ENCODE data around the gene KLHDC7A. TPM values are rescaled to one million over a fixed set of nuclear protein-coding genes. Genes with fewer than 3 reads are reported as not detected.

Gene KLHDC7A
- total RNA-seq, 2 donors from 2014 or later = not detected

- ATAC-seq (ENCODE audit: insufficient number of reproducible peaks, low FRiP score, low read depth) (no peak), DNase-seq (ENCODE audit: low spot score) (no peak)
- H3K27me3 ChIP-seq (replicated peaks; ENCODE audit: insufficient read depth) = no peaks in the 10 kb centered on the region
- no peak for TF ChIP-seq CTCF (IDR thresholded peaks at IDR 0.05)
- H3K27ac ChIP-seq = no peak overlapping the region
- H3K4me3 ChIP-seq = no peak overlapping the region
- no peaks in the 10 kb centered on the region for H3K36me3 ChIP-seq
- H3K4me1 ChIP-seq (ENCODE audit: control insufficient read depth in 1 of 2, low read depth in 2 of 2) = no peaks in the 10 kb centered on the region
- H3K9me3 ChIP-seq = peaks cover 13% of the 10 kb centered on the region
These were observed 34.5 kb downstream of the KLHDC7A start for GRCh38 chr1:18515120-18515667.

GRCh38 chr1:18516473-18516872 lies 35.7 kb downstream of the KLHDC7A start:
- Histone ChIP-seq H3K36me3 (no peaks in the 10 kb centered on the region), H3K27me3 (replicated peaks; ENCODE audit: insufficient read depth) (no peaks in the 10 kb centered on the region), H3K4me1 (ENCODE audit: control insufficient read depth in 1 of 2, low read depth in 2 of 2) (no peaks in the 10 kb centered on the region), H3K27ac (no peak overlapping the region), H3K9me3 (peaks cover 13% of the 10 kb centered on the region), H3K4me3 (no peak overlapping the region)
- no peak for DNase-seq (ENCODE audit: low spot score)
- no peak for ATAC-seq (ENCODE audit: insufficient number of reproducible peaks, low FRiP score, low read depth)
- no peak for TF ChIP-seq CTCF (IDR thresholded peaks at IDR 0.05)

- no peak for DNase-seq (ENCODE audit: low spot score)
- H3K4me3 ChIP-seq = no peak overlapping the region
- H3K4me1 ChIP-seq (ENCODE audit: control insufficient read depth in 1 of 2, low read depth in 2 of 2) = no peaks in the 10 kb centered on the region
- no peaks in the 10 kb centered on the region for H3K9me3 ChIP-seq
- ATAC-seq (ENCODE audit: insufficient number of reproducible peaks, low FRiP score, low read depth) = no peak
- no peaks in the 10 kb centered on the region for H3K27me3 ChIP-seq (replicated peaks; ENCODE audit: insufficient read depth)
- no peaks in the 10 kb centered on the region for H3K36me3 ChIP-seq
- TF ChIP-seq CTCF (IDR thresholded peaks at IDR 0.05) = no peak
- H3K27ac ChIP-seq = no peak overlapping the region
These were observed 45.9 kb downstream of the KLHDC7A start for GRCh38 chr1:18526436-18527275.

GRCh38 chr1:18527514-18527913 lies 46.8 kb downstream of the KLHDC7A start:
- H3K27me3 ChIP-seq (replicated peaks; ENCODE audit: insufficient read depth) = no peaks in the 10 kb centered on the region
- no peak overlapping the region for H3K4me3 ChIP-seq
- no peak overlapping the region for H3K27ac ChIP-seq
- no peaks in the 10 kb centered on the region for H3K9me3 ChIP-seq
- ATAC-seq (ENCODE audit: insufficient number of reproducible peaks, low FRiP score, low read depth) = no peak
- DNase-seq (ENCODE audit: low spot score) = no peak
- TF ChIP-seq CTCF (IDR thresholded peaks at IDR 0.05) = no peak
- no peaks in the 10 kb centered on the region for H3K36me3 ChIP-seq
- H3K4me1 ChIP-seq (ENCODE audit: control insufficient read depth in 1 of 2, low read depth in 2 of 2) = no peaks in the 10 kb centered on the region

- no peaks in the 10 kb centered on the region for H3K4me1 ChIP-seq (ENCODE audit: control insufficient read depth in 1 of 2, low read depth in 2 of 2)
- no peak for DNase-seq (ENCODE audit: low spot score)
- ATAC-seq (ENCODE audit: insufficient number of reproducible peaks, low FRiP score, low read depth) = no peak
- no peak for TF ChIP-seq CTCF (IDR thresholded peaks at IDR 0.05)
- no peak overlapping the region for H3K4me3 ChIP-seq
- H3K9me3 ChIP-seq = no peaks in the 10 kb centered on the region
- H3K27ac ChIP-seq = no peak overlapping the region
- H3K27me3 ChIP-seq (replicated peaks; ENCODE audit: insufficient read depth) = no peaks in the 10 kb centered on the region
- H3K36me3 ChIP-seq = no peaks in the 10 kb centered on the region
These were observed 47.2 kb downstream of the KLHDC7A start for GRCh38 chr1:18527921-18528320.
